Endodermal cell (in vitro differentiated cells): ENCODE results near the gene HNF1B. TPM values are rescaled to one million over a fixed set of nuclear protein-coding genes. Genes with fewer than 3 reads are reported as not detected.
A peak's percentile ranks its signal among the peaks of the same experiment; 100 is the strongest.

ENCODE experiments used
- DNase-seq: peaks from one replicate; pipeline ENCODE4 v3.0.0-alpha.2; 2017
- H3K27ac ChIP-seq: 2 replicates; pipeline ENCODE4 v1.5.1; 2013; ENCODE audit warnings: mild to moderate bottlenecking, low read depth, low read length, moderate library complexity
- H3K27me3 ChIP-seq: 2 replicates; pipeline ENCODE4 v1.6.1; 2013; ENCODE audit warnings: mild to moderate bottlenecking, low read length, moderate library complexity; ENCODE audit not compliant: insufficient read depth, control insufficient read depth, poor library complexity, severe bottlenecking
- H3K36me3 ChIP-seq: 2 replicates; pipeline ENCODE4 v1.7.0; 2013; ENCODE audit warnings: mild to moderate bottlenecking, low read length, moderate library complexity; ENCODE audit not compliant: control insufficient read depth, insufficient read depth
- H3K4me1 ChIP-seq: one replicate; pipeline ENCODE4 v1.7.0; 2013; ENCODE audit warnings: low read length; ENCODE audit not compliant: control insufficient read depth, insufficient read depth
- H3K4me3 ChIP-seq: 2 replicates; pipeline ENCODE4 v1.5.1; 2013; ENCODE audit warnings: mild to moderate bottlenecking, low read length, moderate library complexity
- H3K9ac ChIP-seq: 2 replicates; pipeline ENCODE4 v1.6.1; 2013; ENCODE audit warnings: mild to moderate bottlenecking, low read length, moderate library complexity; ENCODE audit not compliant: poor library complexity, severe bottlenecking; ENCODE audit errors: extremely low read depth
- H3K9me3 ChIP-seq: 2 replicates; pipeline ENCODE4 v1.6.1; 2013; ENCODE audit warnings: mild to moderate bottlenecking, low read length, moderate library complexity; ENCODE audit not compliant: control insufficient read depth
- H3K27ac Mint-ChIP-seq: 2 replicates; pipeline ENCODE4 v1.8.0; 2020; ENCODE audit warnings: mixed read lengths
- H3K27me3 Mint-ChIP-seq: 2 replicates; pipeline ENCODE4 v1.8.0; 2021; ENCODE audit warnings: mild to moderate bottlenecking, mixed read lengths; ENCODE audit not compliant: insufficient read depth
- H3K36me3 Mint-ChIP-seq: 2 replicates; pipeline ENCODE4 v1.8.0; 2020; ENCODE audit warnings: low read depth, mixed read lengths
- H3K4me1 Mint-ChIP-seq: 2 replicates; pipeline ENCODE4 v1.8.0; 2020; ENCODE audit warnings: mixed read lengths
- H3K4me3 Mint-ChIP-seq: 2 replicates; pipeline ENCODE4 v1.8.0; 2020; ENCODE audit warnings: mild to moderate bottlenecking, moderate library complexity, mixed read lengths
- H3K9me3 Mint-ChIP-seq: 2 replicates; pipeline ENCODE4 v1.8.0; 2020; ENCODE audit warnings: mild to moderate bottlenecking, mixed read lengths
- WGBS, 2 experiments: methylation state at CpG; one replicate each; pipeline versions ENCODE4 v1.1.5 to v1.1.7; 2013; ENCODE audit warnings: missing lambda C conversion rate in 2 of 2, mixed read lengths in 1 of 2; ENCODE audit not compliant: insufficient coverage in 1 of 2, insufficient read length in 1 of 2; 5-methylcytosine and 5-hydroxymethylcytosine counted together
- total RNA-seq, 2 donors: library from RNA; stranded (reverse); fragmentation: NEBNext Ultra II Directional in 1 of 2; extraction: Animal tissue kit (Norgen Biotek cat#: 25700) in 1 of 2; gene quantifications; 2 replicates in 1 of 2; 3 replicates in 1 of 2; pipeline ENCODE4 v1.2.1, GENCODE V29; 2021
- TF ChIP-seq, protein P1 (sequence below): fragments of 200-600 bp; sonication (generic); conservative IDR thresholded peaks from 2 replicates; pipeline ENCODE4 v1.5.0; 2021; ENCODE audit warnings: antibody characterized with exemption, mild to moderate bottlenecking

Gene HNF1B
- total RNA-seq, 2 donors from 2014 or later: 39.7 to 42.7 TPM

DNA sequence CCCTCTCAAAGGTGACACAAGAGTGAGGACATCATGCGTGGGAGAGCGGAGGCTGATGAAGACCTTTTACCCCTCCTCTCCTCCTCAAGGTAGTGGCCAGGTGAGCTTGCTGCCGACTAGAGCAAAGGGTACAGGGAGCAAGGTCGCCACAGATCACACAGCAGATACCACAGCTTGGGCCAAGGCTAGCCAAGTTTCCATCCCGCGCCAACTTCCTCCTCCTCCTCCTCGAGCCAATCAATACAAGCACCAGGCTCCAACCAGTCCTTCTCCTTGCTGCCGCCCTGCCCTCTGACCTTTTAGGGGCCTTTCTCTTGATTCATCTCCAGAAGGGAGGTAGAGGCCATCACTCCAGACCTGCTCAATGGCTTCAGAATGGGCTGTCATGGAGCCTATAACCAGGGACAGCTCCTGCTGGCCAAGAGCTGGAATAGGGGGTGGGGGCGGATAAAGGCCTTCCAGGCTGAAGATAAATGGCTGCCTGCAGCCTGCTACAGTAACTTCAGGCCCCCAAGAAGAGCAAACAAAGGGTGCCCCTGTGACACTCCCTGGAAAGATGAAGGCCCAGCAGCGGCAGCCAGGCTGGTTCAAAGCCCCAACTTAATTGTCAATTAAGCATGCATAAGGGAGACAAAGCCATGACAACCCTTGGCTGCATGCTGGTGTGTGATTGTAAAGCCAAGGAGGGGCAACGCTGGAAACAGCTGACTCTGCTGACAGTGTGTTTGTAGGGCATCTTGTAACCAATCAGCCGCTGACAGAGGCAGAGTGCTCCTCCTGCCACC lies 17.8 kb downstream of the HNF1B start:
- Mint-ChIP-seq H3K4me1 (peaks cover 57% of the 10 kb centered on the region), H3K9me3 (no peaks in the 10 kb centered on the region), H3K27me3 (no peaks in the 10 kb centered on the region), H3K27ac (no peak overlapping the region), H3K4me3 (no peak overlapping the region), H3K36me3 (peaks cover 67% of the 10 kb centered on the region)
- H3K4me1 ChIP-seq: peaks cover 41% of the 10 kb centered on the region
- no peak overlapping the region for H3K9ac ChIP-seq
- peaks cover 69% of the 10 kb centered on the region for H3K36me3 ChIP-seq
- TF ChIP-seq, protein P1, sequence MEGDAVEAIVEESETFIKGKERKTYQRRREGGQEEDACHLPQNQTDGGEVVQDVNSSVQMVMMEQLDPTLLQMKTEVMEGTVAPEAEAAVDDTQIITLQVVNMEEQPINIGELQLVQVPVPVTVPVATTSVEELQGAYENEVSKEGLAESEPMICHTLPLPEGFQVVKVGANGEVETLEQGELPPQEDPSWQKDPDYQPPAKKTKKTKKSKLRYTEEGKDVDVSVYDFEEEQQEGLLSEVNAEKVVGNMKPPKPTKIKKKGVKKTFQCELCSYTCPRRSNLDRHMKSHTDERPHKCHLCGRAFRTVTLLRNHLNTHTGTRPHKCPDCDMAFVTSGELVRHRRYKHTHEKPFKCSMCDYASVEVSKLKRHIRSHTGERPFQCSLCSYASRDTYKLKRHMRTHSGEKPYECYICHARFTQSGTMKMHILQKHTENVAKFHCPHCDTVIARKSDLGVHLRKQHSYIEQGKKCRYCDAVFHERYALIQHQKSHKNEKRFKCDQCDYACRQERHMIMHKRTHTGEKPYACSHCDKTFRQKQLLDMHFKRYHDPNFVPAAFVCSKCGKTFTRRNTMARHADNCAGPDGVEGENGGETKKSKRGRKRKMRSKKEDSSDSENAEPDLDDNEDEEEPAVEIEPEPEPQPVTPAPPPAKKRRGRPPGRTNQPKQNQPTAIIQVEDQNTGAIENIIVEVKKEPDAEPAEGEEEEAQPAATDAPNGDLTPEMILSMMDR: peak; percentile 10
- WGBS, 2 experiments: 73 to 86% methylated on average over 7 to 12 of the region's 12 CpGs
- no peak for DNase-seq
- no peak overlapping the region for H3K4me3 ChIP-seq
- H3K9me3 ChIP-seq: no peaks in the 10 kb centered on the region
- no peaks in the 10 kb centered on the region for H3K27me3 ChIP-seq
- H3K27ac ChIP-seq: no peak overlapping the region

DNA sequence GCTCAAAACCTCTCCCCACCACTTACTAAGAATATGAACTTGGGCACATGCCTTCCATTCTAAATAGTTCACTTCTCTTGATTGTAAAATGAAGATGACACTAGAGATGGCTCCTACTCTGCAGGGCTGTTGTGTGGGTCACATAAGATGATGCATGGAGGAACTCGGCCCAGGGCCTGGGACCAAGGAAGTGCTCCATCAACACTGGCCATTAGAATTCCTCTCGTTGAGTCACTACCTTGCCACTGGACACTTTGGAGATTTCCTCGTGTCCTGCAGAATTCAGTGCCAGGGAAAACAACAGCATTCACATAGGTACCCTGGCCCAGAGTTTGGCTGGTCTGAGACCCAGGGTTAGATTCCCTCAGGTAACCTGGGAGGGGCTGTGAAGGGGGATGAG lies 18.6 kb downstream of the HNF1B start:
- peaks cover 68% of the 10 kb centered on the region for H3K36me3 Mint-ChIP-seq
- WGBS, 2 experiments: 95 to 100% methylated on average over 2 to 3 of the region's 3 CpGs
- peaks cover 54% of the 10 kb centered on the region for H3K4me1 Mint-ChIP-seq
- no peaks in the 10 kb centered on the region for H3K27me3 Mint-ChIP-seq
- Histone ChIP-seq H3K36me3 (peaks cover 72% of the 10 kb centered on the region), H3K4me1 (peaks cover 41% of the 10 kb centered on the region), H3K4me3 (no peak overlapping the region), H3K9ac (no peak overlapping the region), H3K9me3 (no peaks in the 10 kb centered on the region), H3K27ac (no peak overlapping the region), H3K27me3 (no peaks in the 10 kb centered on the region)
- no peaks in the 10 kb centered on the region for H3K9me3 Mint-ChIP-seq
- H3K27ac Mint-ChIP-seq: peak overlapping the region; percentile 52
- TF ChIP-seq, protein P1: no peak
- no peak overlapping the region for H3K4me3 Mint-ChIP-seq
- DNase-seq: no peak

DNA sequence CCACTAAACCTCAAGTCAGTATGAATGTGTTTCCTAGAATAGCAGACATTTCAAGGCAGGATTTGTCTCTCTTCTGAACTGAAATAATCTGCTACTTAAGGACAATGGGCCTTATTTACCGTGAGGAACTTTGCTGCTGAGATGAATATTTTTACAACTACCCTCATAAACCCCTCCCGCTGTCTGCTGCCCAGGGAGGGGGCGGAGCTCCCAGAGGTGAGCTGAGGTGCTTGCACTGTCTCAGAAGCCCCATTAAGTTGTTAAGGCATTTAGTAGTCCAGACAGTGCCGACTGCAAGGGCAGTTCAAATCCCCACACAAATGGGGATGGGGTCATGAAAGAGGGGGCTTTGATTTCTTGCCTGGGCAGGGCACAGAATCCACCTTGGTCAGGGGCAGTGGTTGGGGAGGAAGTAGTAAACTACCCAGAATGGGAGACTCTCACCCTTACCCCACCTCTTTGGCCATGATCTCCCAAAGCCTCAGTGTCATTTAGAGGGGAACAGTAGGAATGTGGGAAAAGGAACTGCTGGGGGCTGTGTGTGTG lies 19.2 kb downstream of the HNF1B start:
- no peaks in the 10 kb centered on the region for H3K27me3 Mint-ChIP-seq
- peak overlapping the region; percentile 76 for H3K27ac Mint-ChIP-seq
- TF ChIP-seq, protein P1: no peak
- Histone ChIP-seq H3K4me1 (peaks cover 40% of the 10 kb centered on the region), H3K27me3 (no peaks in the 10 kb centered on the region), H3K4me3 (no peak overlapping the region), H3K36me3 (peaks cover 72% of the 10 kb centered on the region), H3K27ac (no peak overlapping the region), H3K9ac (no peak overlapping the region), H3K9me3 (no peaks in the 10 kb centered on the region)
- WGBS, 2 experiments: 54 to 70% methylated on average over 3 to 4 of the region's 4 CpGs
- no peaks in the 10 kb centered on the region for H3K9me3 Mint-ChIP-seq
- H3K4me3 Mint-ChIP-seq: peak overlapping the region; percentile 18
- peaks cover 49% of the 10 kb centered on the region for H3K4me1 Mint-ChIP-seq
- peak; percentile 80 for DNase-seq
- peaks cover 68% of the 10 kb centered on the region for H3K36me3 Mint-ChIP-seq
